Measurements from ENCODE around the gene MYMX.

The MYMX gene

DNA sequence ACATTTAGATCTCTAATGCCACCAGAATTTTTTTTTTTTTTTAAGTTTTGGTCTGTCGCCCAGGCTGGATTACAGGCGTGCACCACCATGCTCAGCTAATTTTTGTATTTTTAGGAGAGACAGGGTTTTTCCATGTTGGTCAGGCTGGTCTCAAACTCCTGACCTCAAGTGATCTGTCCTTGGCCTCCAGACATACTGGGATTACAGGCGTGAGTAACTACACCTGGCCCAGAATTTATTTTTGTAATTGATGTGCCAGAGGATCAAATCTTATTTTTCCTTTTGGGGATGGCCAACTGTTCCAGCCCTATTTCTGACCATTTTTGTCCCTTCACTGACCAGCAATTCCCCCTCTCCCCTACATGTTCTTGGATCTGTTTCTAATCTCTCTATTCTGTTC is 18.0 kb upstream of the MYMX start:
- TF ChIP-seq GATA1 (IDR thresholded peaks at IDR 0.05; ENCODE audit: low read depth, low read length) (no peak), POLR2A (IDR thresholded peaks at IDR 0.05; ENCODE audit: low read length) (no peak)

GRCh38 chr6:44199883-44200282 is 16.8 kb upstream of the MYMX start:
- TF ChIP-seq GATA1 (IDR thresholded peaks at IDR 0.05; ENCODE audit: low read depth, low read length), result no peak
- no peak for TF ChIP-seq POLR2A (IDR thresholded peaks at IDR 0.05; ENCODE audit: low read length)
- DNase-seq, result no peak

More for the DNA sequence above, 18.0 kb upstream of the MYMX start:
- no peak for DNase-seq

DNA sequence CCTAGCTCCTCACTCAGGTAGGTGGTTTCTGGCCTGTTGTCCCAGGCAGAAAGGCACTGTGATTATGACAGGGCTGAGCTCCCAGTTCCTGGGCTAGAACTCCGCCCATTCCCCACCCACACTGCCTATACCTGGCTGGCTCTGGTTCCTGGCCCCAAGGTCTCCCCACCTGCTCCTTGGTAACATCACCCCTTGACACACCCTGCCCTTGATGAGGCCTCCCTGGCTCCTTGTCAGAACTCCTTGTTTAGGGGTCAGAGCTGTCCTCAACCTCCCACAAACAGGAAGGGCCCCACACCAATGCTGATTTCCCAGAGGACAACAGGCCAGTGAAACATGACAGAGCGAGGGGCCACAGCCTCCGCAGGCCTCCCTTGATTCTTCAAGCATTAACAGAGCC is 15.5 kb upstream of the MYMX start:
- DNase-seq, result no peak
- TF ChIP-seq POLR2A (IDR thresholded peaks at IDR 0.05; ENCODE audit: low read length), result no peak
- no peak for TF ChIP-seq GATA1 (IDR thresholded peaks at IDR 0.05; ENCODE audit: low read depth, low read length)

- TF ChIP-seq GATA1 (IDR thresholded peaks at IDR 0.05; ENCODE audit: low read depth, low read length) (no peak), POLR2A (IDR thresholded peaks at IDR 0.05; ENCODE audit: low read length) (no peak)
- DNase-seq, result no peak
Observed at GRCh38 chr6:44201638-44202303, 15.0 kb upstream of the MYMX start.

GRCh38 chr6:44202332-44202971 is 14.3 kb upstream of the MYMX start:
- TF ChIP-seq POLR2A (IDR thresholded peaks at IDR 0.05; ENCODE audit: low read length) (no peak), GATA1 (IDR thresholded peaks at IDR 0.05; ENCODE audit: low read depth, low read length) (no peak)
- DNase-seq, result no peak

GRCh38 chr6:44202972-44203750 is 13.6 kb upstream of the MYMX start:
- TF ChIP-seq GATA1 (IDR thresholded peaks at IDR 0.05; ENCODE audit: low read depth, low read length) (no peak), POLR2A (IDR thresholded peaks at IDR 0.05; ENCODE audit: low read length) (no peak)

DNA sequence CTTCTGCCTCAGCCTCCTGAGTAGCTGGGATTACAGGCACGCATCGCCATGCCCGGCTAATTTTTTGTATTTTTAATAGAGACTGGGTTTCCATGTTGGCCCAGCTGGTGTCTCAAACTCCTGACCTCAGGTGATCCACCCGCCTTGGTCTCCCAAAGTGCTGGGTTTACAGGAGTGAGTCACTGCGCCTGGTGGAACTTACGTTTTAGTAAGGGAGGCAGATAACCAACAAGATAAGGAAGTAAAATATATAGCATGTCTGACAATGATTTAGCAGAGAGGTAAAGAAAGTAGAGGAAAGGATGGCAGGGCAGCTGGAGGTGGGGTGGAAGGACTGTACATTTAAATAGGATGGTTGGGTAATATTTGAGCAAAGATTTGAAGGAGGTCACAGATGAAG is 12.8 kb upstream of the MYMX start:
- TF ChIP-seq POLR2A (IDR thresholded peaks at IDR 0.05; ENCODE audit: low read length) (no peak), GATA1 (IDR thresholded peaks at IDR 0.05; ENCODE audit: low read depth, low read length) (no peak)
- no peak for DNase-seq

More at GRCh38 chr6:44202972-44203750, 13.6 kb upstream of the MYMX start:
- no peak for DNase-seq

- TF ChIP-seq POLR2A (IDR thresholded peaks at IDR 0.05; ENCODE audit: low read length), result no peak
- TF ChIP-seq GATA1 (IDR thresholded peaks at IDR 0.05; ENCODE audit: low read depth, low read length), result no peak
- DNase-seq, result no peak
Observed at GRCh38 chr6:44207966-44208365, 8.8 kb upstream of the MYMX start.

DNA sequence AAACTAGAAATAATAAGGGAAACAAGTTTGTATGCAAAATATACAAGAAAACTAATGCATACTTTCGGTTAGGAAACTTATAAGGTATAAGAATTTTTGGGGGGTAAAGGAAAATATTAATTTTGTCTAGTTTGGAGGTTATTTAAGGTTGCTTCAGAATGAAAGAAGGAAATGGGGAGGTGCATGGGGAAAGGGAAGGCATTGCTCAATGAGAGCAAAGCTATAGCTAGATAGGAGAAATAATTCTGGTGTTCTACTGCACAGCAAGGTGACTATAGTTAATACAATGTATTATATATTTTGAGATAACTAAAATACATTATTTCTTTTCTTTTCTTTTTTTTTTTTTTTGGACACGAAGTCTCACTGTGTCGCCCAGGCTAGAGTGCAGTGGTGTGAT is 5.4 kb upstream of the MYMX start:
- DNase-seq, result no peak
- no peak for TF ChIP-seq POLR2A (IDR thresholded peaks at IDR 0.05; ENCODE audit: low read length)
- TF ChIP-seq GATA1 (IDR thresholded peaks at IDR 0.05; ENCODE audit: low read depth, low read length), result no peak

GRCh38 chr6:44214307-44214706 is 2.4 kb upstream of the MYMX start:
- TF ChIP-seq GATA1 (IDR thresholded peaks at IDR 0.05; ENCODE audit: low read depth, low read length) (no peak), POLR2A (IDR thresholded peaks at IDR 0.05; ENCODE audit: low read length) (no peak)

GRCh38 chr6:44217332-44218143 is 812 bp downstream of the MYMX start:
- TF ChIP-seq POLR2A (IDR thresholded peaks at IDR 0.05; ENCODE audit: low read length) (no peak), GATA1 (IDR thresholded peaks at IDR 0.05; ENCODE audit: low read depth, low read length) (no peak)
- DNase-seq, result no peak

More at GRCh38 chr6:44214307-44214706, 2.4 kb upstream of the MYMX start:
- DNase-seq, result no peak

- no peak for TF ChIP-seq GATA1 (IDR thresholded peaks at IDR 0.05; ENCODE audit: low read depth, low read length)
- DNase-seq, result peak; percentile 71 to 73
Observed at GRCh38 chr6:44219053-44219814, 2.5 kb downstream of the MYMX start.
